Measurements from ENCODE around the gene OLR1.
A peak's percentile ranks its signal among the peaks of the same experiment; 100 is the strongest.

The OLR1 gene

GRCh38 chr12:10153271-10154144, 18.4 kb downstream of the OLR1 start:
- no peak for TF ChIP-seq GATA1 (IDR thresholded peaks at IDR 0.05; ENCODE audit: low read depth, low read length)

DNA sequence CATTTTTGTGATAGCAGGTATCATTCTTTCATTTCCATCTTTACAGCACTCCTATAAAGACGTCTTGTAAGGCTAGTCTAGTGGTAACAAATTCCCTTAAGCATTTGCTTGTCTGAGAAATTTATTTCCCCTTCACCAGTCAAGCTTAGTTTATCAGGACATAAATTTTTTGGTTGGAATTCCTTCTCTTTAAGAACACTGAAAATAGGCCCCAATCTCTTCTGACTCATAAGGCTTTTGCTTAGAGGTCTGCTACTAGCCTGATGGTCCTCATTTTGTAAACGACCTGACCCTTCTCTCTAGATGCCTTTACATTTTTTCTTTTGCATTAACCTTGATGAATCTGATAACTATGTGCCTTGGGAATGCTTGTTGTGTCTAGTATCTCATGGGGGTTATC, 20.3 kb downstream of the OLR1 start:
- no peak for DNase-seq
- TF ChIP-seq GATA1 (IDR thresholded peaks at IDR 0.05; ENCODE audit: low read depth, low read length): no peak
- no peak for TF ChIP-seq POLR2A (IDR thresholded peaks at IDR 0.05; ENCODE audit: low read length)

More at GRCh38 chr12:10153271-10154144, 18.4 kb downstream of the OLR1 start:
- DNase-seq: peak; percentile 46 to 67

GRCh38 chr12:10147714-10148403, 24.1 kb downstream of the OLR1 start:
- TF ChIP-seq GATA1 (IDR thresholded peaks at IDR 0.05; ENCODE audit: low read depth, low read length) (no peak), POLR2A (IDR thresholded peaks at IDR 0.05; ENCODE audit: low read length) (no peak)
- DNase-seq: no peak

DNA sequence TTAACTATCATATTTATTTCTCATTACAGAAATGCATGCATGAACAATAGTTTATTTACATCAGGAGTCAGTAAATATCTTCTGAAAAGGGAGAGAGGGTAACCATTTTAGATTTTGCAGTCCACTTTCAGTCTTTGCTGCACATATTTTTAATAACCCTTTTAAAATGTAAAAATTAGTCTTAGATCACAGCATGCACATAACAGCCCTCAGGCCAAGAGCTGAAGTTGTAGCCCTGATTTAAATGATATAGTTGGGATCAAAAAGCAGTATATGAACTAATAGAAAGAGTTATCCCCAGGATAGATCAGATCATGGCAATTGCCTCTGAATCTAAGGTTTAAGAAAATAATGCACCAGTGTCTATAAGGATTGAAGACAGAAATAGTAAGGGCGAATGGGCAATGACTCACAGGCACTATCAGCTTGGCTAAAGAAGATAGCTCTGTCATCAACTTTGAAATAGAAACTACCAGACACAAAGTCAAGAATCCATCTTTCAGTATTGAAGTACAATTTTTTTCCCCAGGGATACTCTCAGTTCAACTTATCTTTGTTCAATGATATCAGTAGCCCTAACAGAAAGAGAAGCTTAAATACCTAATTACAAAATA, 28.8 kb downstream of the OLR1 start:
- no peak for TF ChIP-seq GATA1 (IDR thresholded peaks at IDR 0.05; ENCODE audit: low read depth, low read length)
- no peak for TF ChIP-seq POLR2A (IDR thresholded peaks at IDR 0.05; ENCODE audit: low read length)
- DNase-seq: no peak

- DNase-seq: peak; percentile 42 to 69
These were observed 31.9 kb downstream of the OLR1 start for GRCh38 chr12:10140001-10140400.

DNA sequence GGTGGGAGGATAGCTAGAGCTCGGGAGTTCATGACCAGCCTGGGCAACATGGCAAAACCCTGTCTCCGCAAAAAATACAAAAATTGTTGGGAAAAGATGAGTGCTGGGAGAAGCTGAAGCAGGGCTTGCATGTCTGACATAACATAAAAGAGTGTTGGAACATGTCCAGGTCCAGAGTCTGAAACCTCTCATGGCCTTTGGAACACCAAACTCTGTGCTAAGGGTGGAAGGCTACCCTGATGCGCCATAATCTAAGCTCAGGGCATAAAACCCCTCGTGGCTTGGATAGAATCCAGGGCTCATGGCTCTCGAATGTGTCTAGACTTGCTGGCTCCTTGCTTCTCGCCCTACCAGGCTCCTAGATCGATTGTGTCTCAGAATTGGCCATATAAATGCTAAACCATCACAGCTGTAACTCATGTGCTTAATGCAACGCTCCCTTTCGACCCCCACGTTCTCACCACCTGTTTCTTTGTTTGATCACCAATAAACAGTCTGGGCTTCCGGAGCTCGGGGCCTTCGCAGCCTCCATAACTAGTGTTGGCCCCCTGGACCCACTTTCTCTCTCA, 35.2 kb downstream of the OLR1 start:
- no peak for DNase-seq
- TF ChIP-seq POLR2A (IDR thresholded peaks at IDR 0.05; ENCODE audit: low read length) (no peak), GATA1 (IDR thresholded peaks at IDR 0.05; ENCODE audit: low read depth, low read length) (no peak)

More at GRCh38 chr12:10140001-10140400, 31.9 kb downstream of the OLR1 start:
- TF ChIP-seq GATA1 (IDR thresholded peaks at IDR 0.05; ENCODE audit: low read depth, low read length) (no peak), POLR2A (IDR thresholded peaks at IDR 0.05; ENCODE audit: low read length) (no peak)

GRCh38 chr12:10135126-10135525, 36.8 kb downstream of the OLR1 start:
- TF ChIP-seq POLR2A (IDR thresholded peaks at IDR 0.05; ENCODE audit: low read length): no peak
- TF ChIP-seq GATA1 (IDR thresholded peaks at IDR 0.05; ENCODE audit: low read depth, low read length): no peak
- no peak for DNase-seq

DNA sequence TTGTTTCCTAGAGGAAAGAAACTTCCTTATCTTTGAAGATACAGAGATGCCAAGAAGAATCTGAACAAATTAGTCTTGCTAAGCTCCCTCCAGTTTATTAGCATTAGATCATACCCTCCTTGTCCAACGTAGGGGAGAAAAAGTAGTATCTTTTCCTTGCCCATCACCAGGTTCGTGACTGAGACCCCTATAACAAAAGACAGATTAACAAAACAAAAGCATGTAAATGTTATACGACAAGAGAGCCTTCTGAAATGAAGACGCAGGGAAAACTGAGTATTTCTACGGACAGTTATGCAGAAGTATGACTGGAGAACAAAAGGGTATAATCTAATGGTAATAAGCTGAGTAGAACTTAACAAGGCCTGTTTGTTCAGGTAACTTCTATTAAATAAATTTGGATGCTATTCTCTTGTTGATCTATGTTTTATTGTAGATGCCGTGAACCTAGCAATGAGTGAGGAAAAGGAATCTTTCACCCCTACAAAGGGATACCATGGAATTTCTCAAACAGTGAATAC, 39.0 kb downstream of the OLR1 start:
- DNase-seq: no peak
- no peak for TF ChIP-seq GATA1 (IDR thresholded peaks at IDR 0.05; ENCODE audit: low read depth, low read length)
- no peak for TF ChIP-seq POLR2A (IDR thresholded peaks at IDR 0.05; ENCODE audit: low read length)

DNA sequence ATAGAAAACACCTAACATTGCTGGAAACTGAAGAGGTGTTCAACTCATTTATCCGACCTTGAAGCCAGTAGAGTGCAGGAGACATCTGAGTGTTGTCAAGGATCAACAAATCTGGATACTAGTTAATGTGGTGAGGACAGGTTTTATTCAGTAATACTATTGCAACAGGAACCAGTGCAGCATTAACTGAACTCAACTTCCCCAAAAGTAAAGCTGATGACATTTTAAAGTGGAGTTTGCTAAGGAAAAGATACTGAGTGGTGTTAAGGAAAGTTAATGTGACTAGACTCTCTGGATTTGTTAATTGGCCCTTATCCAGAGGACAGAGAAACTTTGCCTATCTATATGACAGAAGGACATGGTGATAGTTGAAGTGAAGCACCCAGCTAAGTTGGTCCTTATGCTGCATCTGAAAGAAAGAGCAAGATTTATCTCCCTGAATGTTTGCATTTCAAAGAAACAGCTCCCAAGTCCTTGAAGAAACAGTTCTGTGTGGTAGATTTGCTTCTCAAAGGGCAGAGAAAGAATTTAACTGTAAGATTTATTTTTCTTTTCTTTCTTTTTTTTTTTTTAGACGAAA, 40.7 kb downstream of the OLR1 start:
- DNase-seq: no peak
- TF ChIP-seq POLR2A (IDR thresholded peaks at IDR 0.05; ENCODE audit: low read length): no peak
- no peak for TF ChIP-seq GATA1 (IDR thresholded peaks at IDR 0.05; ENCODE audit: low read depth, low read length)

DNA sequence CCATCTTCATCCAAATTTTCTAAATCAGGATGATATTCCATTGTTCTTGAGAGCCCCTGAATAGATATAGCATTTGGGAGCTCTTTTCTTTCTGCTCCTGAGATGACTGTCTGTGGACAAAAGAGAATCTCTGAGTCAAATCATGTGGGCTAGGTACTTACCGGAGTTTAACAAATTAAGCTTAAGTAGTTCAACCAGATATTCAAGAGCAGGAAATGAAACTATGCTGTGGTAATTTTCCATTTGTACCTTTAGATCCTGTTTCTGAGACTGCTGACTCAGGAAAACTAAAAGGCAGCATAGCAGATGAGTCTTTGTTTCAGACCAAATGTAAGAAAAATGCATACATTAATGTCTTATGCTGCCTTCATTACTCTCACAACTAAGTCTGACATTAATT, 41.9 kb downstream of the OLR1 start, which contains the start of gene CLEC7A:
Gene CLEC7A, minus strand, starts transcription at position 158 of the 400 bp plus-strand sequence. Its CDS starts 117 bp downstream, at position 41.
- no peak for DNase-seq
- TF ChIP-seq GATA1 (IDR thresholded peaks at IDR 0.05; ENCODE audit: low read depth, low read length): no peak
- no peak for TF ChIP-seq POLR2A (IDR thresholded peaks at IDR 0.05; ENCODE audit: low read length)

DNA sequence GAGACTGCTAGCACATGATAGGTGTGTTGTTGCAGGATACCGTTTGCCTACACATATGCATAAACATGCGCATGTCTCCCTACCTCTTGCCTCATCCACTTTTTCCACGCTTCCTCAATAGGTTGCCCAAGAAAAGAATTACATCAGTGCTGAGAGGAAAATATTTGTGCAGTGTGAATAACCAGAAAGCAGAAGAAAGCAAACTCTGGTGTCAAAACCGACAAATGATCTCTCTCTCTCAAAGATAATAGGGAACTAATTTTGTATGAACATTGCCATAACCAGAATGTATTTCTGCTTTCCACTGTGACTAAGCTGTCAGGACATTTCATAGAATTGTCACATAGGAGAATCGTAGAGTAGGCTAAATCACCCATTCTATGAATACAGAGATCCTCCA, 43.2 kb downstream of the OLR1 start:
- TF ChIP-seq GATA1 (IDR thresholded peaks at IDR 0.05; ENCODE audit: low read depth, low read length) (no peak), POLR2A (IDR thresholded peaks at IDR 0.05; ENCODE audit: low read length) (no peak)
- DNase-seq: no peak

- no peak for TF ChIP-seq GATA1 (IDR thresholded peaks at IDR 0.05; ENCODE audit: low read depth, low read length)
- no peak for TF ChIP-seq POLR2A (IDR thresholded peaks at IDR 0.05; ENCODE audit: low read length)
These were observed 45.5 kb downstream of the OLR1 start for GRCh38 chr12:10126413-10126812.

DNA sequence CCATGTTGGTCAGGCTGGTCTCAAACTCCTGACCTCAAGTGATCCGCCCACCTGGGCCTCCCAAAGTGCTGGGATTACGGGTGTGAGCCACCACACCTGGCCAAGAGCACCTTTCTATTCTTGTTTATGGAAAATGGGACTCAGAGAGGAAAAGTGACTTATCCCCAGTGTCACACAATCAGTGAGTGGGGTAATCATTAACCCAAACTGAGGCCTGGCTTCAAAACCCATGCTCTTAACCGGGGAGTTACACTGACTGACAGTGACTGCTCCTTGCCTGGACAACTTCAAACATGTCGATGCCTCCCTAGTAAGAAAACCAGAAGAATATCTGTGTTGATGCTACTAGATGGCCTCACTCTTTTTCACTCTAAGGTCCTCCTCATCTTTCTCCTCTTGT, 49.2 kb downstream of the OLR1 start:
- TF ChIP-seq POLR2A (IDR thresholded peaks at IDR 0.05; ENCODE audit: low read length) (no peak), GATA1 (IDR thresholded peaks at IDR 0.05; ENCODE audit: low read depth, low read length) (no peak)
- DNase-seq: no peak

More at GRCh38 chr12:10126413-10126812, 45.5 kb downstream of the OLR1 start:
- DNase-seq: no peak

All from erythroblast (primary cell).